HG03432 (cell line): ENCODE results near the gene SYNDIG1.

Experiments
- ATAC-seq: cut with Tn5 transposase; IDR thresholded peaks from one replicate; pipeline ENCODE4 v1.9.1; 2021; ENCODE audit warnings: mild to moderate bottlenecking, moderate library complexity; ENCODE audit not compliant: unreplicated experiment

Gene SYNDIG1

GRCh38 chr20:24446811-24447210 is 22.6 kb upstream of the SYNDIG1 start:
- ATAC-seq, result no peak

GRCh38 chr20:24448170-24448569 is 21.3 kb upstream of the SYNDIG1 start:
- ATAC-seq, result no peak

- ATAC-seq, result no peak
These were observed 20.3 kb upstream of the SYNDIG1 start for GRCh38 chr20:24449026-24449720.

GRCh38 chr20:24450177-24450576 is 19.3 kb upstream of the SYNDIG1 start:
- ATAC-seq, result no peak

- ATAC-seq, result no peak
These were observed 18.6 kb upstream of the SYNDIG1 start for GRCh38 chr20:24450624-24451376.

- no peak for ATAC-seq
These were observed 18.0 kb upstream of the SYNDIG1 start for GRCh38 chr20:24451428-24451827.

- ATAC-seq, result no peak
These were observed 17.4 kb upstream of the SYNDIG1 start for GRCh38 chr20:24452016-24452415.

- ATAC-seq, result no peak
These were observed 16.8 kb upstream of the SYNDIG1 start for GRCh38 chr20:24452498-24453127.

GRCh38 chr20:24453869-24454268 is 15.6 kb upstream of the SYNDIG1 start:
- no peak for ATAC-seq

GRCh38 chr20:24455081-24455480 is 14.3 kb upstream of the SYNDIG1 start:
- ATAC-seq, result no peak

- ATAC-seq, result no peak
These were observed 13.0 kb upstream of the SYNDIG1 start for GRCh38 chr20:24456398-24456781.

GRCh38 chr20:24458436-24458835 is 11.0 kb upstream of the SYNDIG1 start:
- ATAC-seq, result no peak

- no peak for ATAC-seq
These were observed 9.7 kb upstream of the SYNDIG1 start for GRCh38 chr20:24459733-24460132.

- ATAC-seq, result no peak
These were observed 8.7 kb upstream of the SYNDIG1 start for GRCh38 chr20:24460712-24461111.

- ATAC-seq, result no peak
These were observed 7.6 kb upstream of the SYNDIG1 start for GRCh38 chr20:24461848-24462247.

GRCh38 chr20:24462460-24463010 is 6.9 kb upstream of the SYNDIG1 start:
- ATAC-seq, result no peak

GRCh38 chr20:24465159-24465558 is 4.3 kb upstream of the SYNDIG1 start:
- ATAC-seq, result no peak

- no peak for ATAC-seq
These were observed 3.7 kb upstream of the SYNDIG1 start for GRCh38 chr20:24465730-24466129.

GRCh38 chr20:24468401-24469115 is 871 bp upstream of the SYNDIG1 start:
- ATAC-seq, result no peak

- no peak for ATAC-seq
These were observed 691 bp downstream of the SYNDIG1 start for GRCh38 chr20:24469894-24470745.
